Fibroblast of lung (primary cell): ENCODE results near the gene SLC22A23. TPM values are rescaled to one million over a fixed set of nuclear protein-coding genes. Genes with fewer than 3 reads are reported as not detected.

ENCODE experiments used
- DNase-seq, 2 donors: peaks; one replicate each; pipeline versions ENCODE4 v3.0.0 to v3.0.0-alpha.2; 2010; ENCODE audit warnings: low read depth in 2 of 2
- H2AFZ ChIP-seq: 2 replicates; pipeline ENCODE4 v1.5.1; 2012; ENCODE audit warnings: low read length, control low read depth, inconsistent platforms
- H3K27ac ChIP-seq: 2 replicates; pipeline ENCODE4 v1.5.1; 2011; ENCODE audit warnings: low read length, control low read depth; ENCODE audit not compliant: insufficient read depth
- H3K27me3 ChIP-seq: 2 replicates; pipeline ENCODE4 v1.5.1; 2011; ENCODE audit warnings: mild to moderate bottlenecking, low read length; ENCODE audit not compliant: control insufficient read depth, insufficient read depth
- H3K36me3 ChIP-seq: 2 replicates; pipeline ENCODE4 v1.5.1; 2011; ENCODE audit warnings: low read length; ENCODE audit not compliant: control insufficient read depth, insufficient read depth
- H3K4me1 ChIP-seq: 2 replicates; pipeline ENCODE4 v1.5.1; 2011; ENCODE audit warnings: low read length; ENCODE audit not compliant: control insufficient read depth, insufficient read depth; ENCODE audit errors: extremely low read depth
- H3K4me2 ChIP-seq: 2 replicates; pipeline ENCODE4 v1.5.1; 2011; ENCODE audit warnings: low read length, control low read depth; ENCODE audit not compliant: insufficient read depth; ENCODE audit errors: extremely low read depth
- H3K4me3 ChIP-seq, 4 experiments: fragments of 200-600 bp in 1 of 4; sonication (generic) in 1 of 4; replicated peaks in 1 of 4; 2 replicates each; pipeline ENCODE4 v1.5.1; 2011 to 2016; ENCODE audit warnings: low read length in 4 of 4, low read depth in 3 of 4, mild to moderate bottlenecking in 3 of 4, control low read depth in 2 of 4, inconsistent platforms in 1 of 4, mixed read lengths in 1 of 4; ENCODE audit not compliant: insufficient read depth in 1 of 4; ENCODE audit errors: control extremely low read depth in 1 of 4
- H3K79me2 ChIP-seq: 2 replicates; pipeline ENCODE4 v1.5.1; 2012; ENCODE audit warnings: mild to moderate bottlenecking, low read length, inconsistent platforms; ENCODE audit not compliant: control insufficient read depth, insufficient read depth
- H3K9ac ChIP-seq: 2 replicates; pipeline ENCODE4 v1.5.1; 2011; ENCODE audit warnings: mild to moderate bottlenecking, low read length, control low read depth; ENCODE audit not compliant: insufficient read depth
- H3K9me3 ChIP-seq: 2 replicates; pipeline ENCODE4 v1.5.1; 2012; ENCODE audit warnings: low read depth, low read length; ENCODE audit not compliant: control insufficient read depth, insufficient read depth
- H4K20me1 ChIP-seq: 2 replicates; pipeline ENCODE4 v1.5.1; 2011; ENCODE audit warnings: low read length; ENCODE audit not compliant: control insufficient read depth, insufficient read depth; ENCODE audit errors: extremely low read depth
- EZH2 ChIP-seq: IDR thresholded peaks from 2 replicates; pipeline ENCODE4 v1.5.1; 2012; ENCODE audit warnings: low read length, control low read depth, mild to moderate bottlenecking; ENCODE audit errors: missing control alignments
- polyA plus RNA-seq, 2 donors: library from polyadenylated mRNA; depleted of rRNA in 1 of 2; stranded (reverse) in 1 of 2; unstranded in 1 of 2; fragments of >200 nt; gene quantifications; 2 replicates each; pipeline ENCODE4 v1.2.1, GENCODE V29; 2011 to 2012; ENCODE audit warnings: missing spikeins in 1 of 2
- total RNA-seq: library from RNA; depleted of rRNA; stranded (reverse); fragments of >200 nt; gene quantifications from 2 replicates; pipeline ENCODE4 v1.2.1, GENCODE V29; 2014
- TF ChIP-seq, protein P1 (sequence below), 2 donors: IDR thresholded peaks in 1 of 2; conservative IDR thresholded peaks in 1 of 2; 1 replicate in 1 of 2; 2 replicates in 1 of 2; pipeline ENCODE4 v1.5.1; 2011 to 2012; ENCODE audit warnings: low read length in 2 of 2, control low read depth in 1 of 2, inconsistent platforms in 1 of 2, low read depth in 1 of 2, mild to moderate bottlenecking in 1 of 2

The SLC22A23 gene
- total and polyA plus RNA-seq, 2 donors (not counting 1 experiment from before 2014, with no cell fraction given) = 0.37 to 3.0 TPM

GRCh38 chr6:3350252-3350796 lies 106.5 kb downstream of the SLC22A23 start:
- no peaks in the 10 kb centered on the region for H3K79me2 ChIP-seq
- H3K27ac ChIP-seq = no peak overlapping the region
- no peak overlapping the region for H3K4me3 ChIP-seq
- DNase-seq = no peak
- no peaks in the 10 kb centered on the region for H4K20me1 ChIP-seq
- no peaks in the 10 kb centered on the region for H3K36me3 ChIP-seq
- H3K9me3 ChIP-seq = no peaks in the 10 kb centered on the region
- peaks cover 7% of the 10 kb centered on the region for H3K27me3 ChIP-seq
- no peak overlapping the region for H3K9ac ChIP-seq
- TF ChIP-seq, protein P1, sequence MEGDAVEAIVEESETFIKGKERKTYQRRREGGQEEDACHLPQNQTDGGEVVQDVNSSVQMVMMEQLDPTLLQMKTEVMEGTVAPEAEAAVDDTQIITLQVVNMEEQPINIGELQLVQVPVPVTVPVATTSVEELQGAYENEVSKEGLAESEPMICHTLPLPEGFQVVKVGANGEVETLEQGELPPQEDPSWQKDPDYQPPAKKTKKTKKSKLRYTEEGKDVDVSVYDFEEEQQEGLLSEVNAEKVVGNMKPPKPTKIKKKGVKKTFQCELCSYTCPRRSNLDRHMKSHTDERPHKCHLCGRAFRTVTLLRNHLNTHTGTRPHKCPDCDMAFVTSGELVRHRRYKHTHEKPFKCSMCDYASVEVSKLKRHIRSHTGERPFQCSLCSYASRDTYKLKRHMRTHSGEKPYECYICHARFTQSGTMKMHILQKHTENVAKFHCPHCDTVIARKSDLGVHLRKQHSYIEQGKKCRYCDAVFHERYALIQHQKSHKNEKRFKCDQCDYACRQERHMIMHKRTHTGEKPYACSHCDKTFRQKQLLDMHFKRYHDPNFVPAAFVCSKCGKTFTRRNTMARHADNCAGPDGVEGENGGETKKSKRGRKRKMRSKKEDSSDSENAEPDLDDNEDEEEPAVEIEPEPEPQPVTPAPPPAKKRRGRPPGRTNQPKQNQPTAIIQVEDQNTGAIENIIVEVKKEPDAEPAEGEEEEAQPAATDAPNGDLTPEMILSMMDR (conservative IDR thresholded peaks at IDR 0.05 in 1 of 2, IDR thresholded peaks at IDR 0.05 in 1 of 2; ENCODE audit: low read depth in 1 of 2, low read length in 2 of 2) = no peak
- TF ChIP-seq EZH2 = no peak
- no peaks in the 10 kb centered on the region for H3K4me1 ChIP-seq
- H2AFZ ChIP-seq = no peak overlapping the region
- H3K4me2 ChIP-seq = no peak overlapping the region

DNA sequence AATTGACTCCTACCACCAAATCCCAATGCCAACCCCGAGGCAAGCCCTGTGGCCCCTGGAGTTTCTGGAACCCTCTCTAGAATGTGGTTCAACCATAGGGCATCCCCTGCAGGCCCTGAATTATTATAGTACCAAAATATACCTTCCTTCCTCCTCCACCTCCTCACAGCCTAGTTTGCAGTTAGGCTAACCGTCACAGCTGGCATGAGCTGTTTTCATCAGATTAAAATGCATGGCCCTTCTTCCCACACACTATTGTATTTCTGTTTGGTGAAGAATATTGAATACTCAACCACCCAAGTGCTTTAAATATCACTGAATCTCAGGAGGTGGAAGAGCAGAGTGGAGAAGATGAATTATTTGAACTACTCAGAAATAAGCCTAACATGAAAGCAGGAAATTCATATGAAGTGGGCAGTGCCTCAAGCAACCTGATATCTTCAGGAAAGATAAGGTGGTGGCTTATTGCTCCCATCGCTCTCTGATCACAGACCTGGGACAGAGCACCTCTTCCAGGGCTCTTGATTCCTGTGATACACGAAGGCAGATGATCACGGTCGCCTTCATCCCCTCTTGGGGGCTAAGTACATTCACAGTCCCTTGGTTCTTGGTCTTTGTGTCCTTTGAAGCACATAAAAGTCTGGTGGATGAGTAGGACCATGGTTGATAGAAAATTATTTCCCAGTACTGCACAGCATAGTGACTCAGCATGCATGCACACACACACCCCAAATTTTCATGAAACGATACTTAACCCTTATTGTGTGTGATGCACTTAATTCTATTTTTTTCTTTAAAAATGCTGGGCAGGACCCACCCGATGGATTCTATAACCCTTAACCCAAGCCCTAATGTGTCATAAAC lies 107.2 kb downstream of the SLC22A23 start:
- Histone ChIP-seq H4K20me1 (no peaks in the 10 kb centered on the region), H3K4me1 (no peaks in the 10 kb centered on the region), H3K27ac (no peak overlapping the region), H3K36me3 (no peaks in the 10 kb centered on the region), H3K4me3 (no peak overlapping the region), H3K9ac (no peak overlapping the region), H3K4me2 (no peak overlapping the region), H3K79me2 (no peaks in the 10 kb centered on the region), H3K27me3 (peaks cover 7% of the 10 kb centered on the region), H2AFZ (no peak overlapping the region), H3K9me3 (no peaks in the 10 kb centered on the region)
- DNase-seq = no peak
- TF ChIP-seq, protein P1 (conservative IDR thresholded peaks at IDR 0.05 in 1 of 2, IDR thresholded peaks at IDR 0.05 in 1 of 2; ENCODE audit: low read depth in 1 of 2, low read length in 2 of 2) = no peak
- no peak for TF ChIP-seq EZH2

GRCh38 chr6:3348821-3349220 lies 108.0 kb downstream of the SLC22A23 start:
- no peaks in the 10 kb centered on the region for H3K36me3 ChIP-seq
- no peak for DNase-seq
- no peaks in the 10 kb centered on the region for H3K4me1 ChIP-seq
- H2AFZ ChIP-seq = no peak overlapping the region
- H4K20me1 ChIP-seq = no peaks in the 10 kb centered on the region
- H3K27ac ChIP-seq = no peak overlapping the region
- peaks cover 7% of the 10 kb centered on the region for H3K27me3 ChIP-seq
- no peaks in the 10 kb centered on the region for H3K79me2 ChIP-seq
- TF ChIP-seq EZH2 = no peak
- TF ChIP-seq, protein P1 (conservative IDR thresholded peaks at IDR 0.05 in 1 of 2, IDR thresholded peaks at IDR 0.05 in 1 of 2; ENCODE audit: low read depth in 1 of 2, low read length in 2 of 2) = no peak
- H3K4me3 ChIP-seq = no peak overlapping the region
- H3K9ac ChIP-seq = no peak overlapping the region
- H3K4me2 ChIP-seq = no peak overlapping the region
- no peaks in the 10 kb centered on the region for H3K9me3 ChIP-seq
